ENCODE measurements around the gene ZFC3H1. TPM values are rescaled to one million over a fixed set of nuclear protein-coding genes. Genes with fewer than 3 reads are reported as not detected.
"Not testable (repeated sequence)": the region's sequence is repeated elsewhere in the genome, so short reads cannot be mapped to it uniquely, and the experiment has no call there.

Gene ZFC3H1
- total RNA-seq, 2 experiments from 2014 or later, result 37.0 to 42.1 TPM

DNA sequence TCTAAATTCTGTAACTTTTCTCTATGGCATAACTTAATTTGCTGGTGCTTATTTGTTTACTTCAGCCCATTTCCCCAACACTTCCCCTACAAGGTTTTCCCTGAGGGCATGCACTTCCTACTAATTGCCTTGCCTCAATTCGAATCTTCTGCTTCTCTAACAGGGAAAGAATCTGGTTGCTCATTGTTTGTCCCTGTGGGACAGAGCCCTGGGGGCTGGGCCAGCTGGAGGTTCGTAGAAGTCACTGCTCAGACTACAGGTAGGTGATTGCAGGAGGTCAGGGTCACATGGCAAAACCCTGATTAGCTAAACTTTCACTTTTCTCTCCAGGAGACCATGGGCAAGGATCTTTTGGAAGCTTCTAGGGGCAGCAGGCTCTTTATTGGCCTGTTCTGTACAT is 72.0 kb downstream of the ZFC3H1 start:
- POLR2A ChIA-PET, result no interaction called here
- CTCF ChIA-PET, result no interaction called here

DNA sequence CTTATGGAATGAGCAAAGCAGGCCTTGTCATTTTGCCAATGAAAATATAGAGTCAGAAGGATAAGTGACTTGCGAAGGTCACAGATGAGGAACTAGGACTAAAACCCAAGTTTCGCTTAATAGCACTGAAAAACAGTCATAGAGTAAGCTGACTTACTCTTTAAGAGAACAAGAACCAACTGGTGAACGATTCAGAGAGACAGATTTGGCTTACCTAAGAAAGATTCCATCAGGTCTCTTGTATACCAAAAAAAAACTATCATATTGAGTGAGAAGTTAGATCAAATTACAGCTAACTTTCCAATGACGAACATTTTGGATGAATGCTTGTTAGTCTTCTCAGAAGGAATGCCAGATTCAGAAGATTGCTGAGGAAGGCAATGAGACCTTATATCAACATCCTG is 74.2 kb downstream of the ZFC3H1 start:
- POLR2A ChIA-PET, result no interaction called here
- CTCF ChIA-PET, result no interaction called here

- ChIA-PET POLR2A (no interaction called here), CTCF (no interaction called here)
Measured at GRCh38 chr12:71587012-71587411, 76.6 kb downstream of the ZFC3H1 start.

DNA sequence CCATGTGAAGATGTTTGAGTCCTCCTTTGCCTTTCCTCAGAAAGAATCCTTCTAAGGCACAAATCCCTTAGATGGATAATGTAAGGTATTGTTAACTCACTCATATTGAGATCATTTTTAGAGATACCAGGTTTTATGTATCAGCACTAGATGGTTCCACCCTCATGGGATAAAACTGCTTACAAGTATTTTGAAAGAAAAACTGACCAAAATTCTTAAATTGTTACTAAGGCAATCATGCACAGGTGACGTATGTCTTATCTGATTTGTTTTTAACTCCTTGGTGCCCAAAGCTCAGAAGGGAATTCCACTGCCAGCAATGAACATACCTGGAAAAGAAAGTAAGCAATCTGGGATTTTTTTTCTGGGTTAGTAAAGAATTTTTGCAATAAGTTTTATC is 78.4 kb downstream of the ZFC3H1 start:
- ChIA-PET POLR2A (no interaction called here), CTCF (no interaction called here)

DNA sequence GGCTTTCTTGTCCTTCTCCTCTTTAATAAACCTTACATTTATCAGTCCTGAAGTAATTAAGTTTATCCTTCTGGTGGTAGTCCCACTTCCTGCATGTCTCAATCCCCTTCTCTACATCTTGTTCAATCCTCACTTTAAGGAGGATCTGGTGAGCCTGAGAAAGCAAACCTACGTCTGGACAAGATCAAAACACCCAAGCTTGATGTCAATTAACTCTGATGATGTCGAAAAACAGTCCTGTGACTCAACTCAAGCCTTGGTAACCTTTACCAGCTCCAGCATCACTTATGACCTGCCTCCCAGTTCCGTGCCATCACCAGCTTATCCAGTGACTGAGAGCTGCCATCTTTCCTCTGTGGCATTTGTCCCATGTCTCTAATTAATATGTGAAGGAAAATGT is 79.3 kb downstream of the ZFC3H1 start:
- CTCF ChIA-PET, result interaction anchor here (0.6 kb wide), 1 partner anchor 20 kb away, joined by 3 read pairs; no protein-coding TSS in a partner anchor
- POLR2A ChIA-PET, result no interaction called here

DNA sequence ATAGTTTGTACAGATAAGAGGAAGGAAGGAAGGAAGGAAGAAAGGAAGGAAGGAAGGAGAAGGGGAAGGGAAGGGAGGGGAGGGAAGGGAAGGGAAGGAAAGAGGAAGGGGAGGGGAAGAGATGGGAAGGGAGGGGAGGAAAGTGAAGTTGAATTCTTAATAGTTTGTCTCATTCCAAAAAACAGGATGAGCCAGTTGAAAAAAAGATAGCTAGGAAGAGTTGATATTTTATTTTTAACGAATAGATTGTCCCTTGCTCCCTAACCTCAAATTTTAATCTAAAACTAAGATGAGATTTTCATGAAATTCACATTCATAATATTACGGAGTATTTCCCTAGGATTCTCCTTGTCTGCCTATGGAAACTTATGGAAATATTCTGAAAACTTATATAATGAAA is 80.7 kb downstream of the ZFC3H1 start:
- POLR2A ChIA-PET, result no interaction called here
- CTCF ChIA-PET, result no interaction called here

GRCh38 chr12:71581206-71581605 is 82.4 kb downstream of the ZFC3H1 start:
- ChIA-PET CTCF (no interaction called here), POLR2A (no interaction called here)

DNA sequence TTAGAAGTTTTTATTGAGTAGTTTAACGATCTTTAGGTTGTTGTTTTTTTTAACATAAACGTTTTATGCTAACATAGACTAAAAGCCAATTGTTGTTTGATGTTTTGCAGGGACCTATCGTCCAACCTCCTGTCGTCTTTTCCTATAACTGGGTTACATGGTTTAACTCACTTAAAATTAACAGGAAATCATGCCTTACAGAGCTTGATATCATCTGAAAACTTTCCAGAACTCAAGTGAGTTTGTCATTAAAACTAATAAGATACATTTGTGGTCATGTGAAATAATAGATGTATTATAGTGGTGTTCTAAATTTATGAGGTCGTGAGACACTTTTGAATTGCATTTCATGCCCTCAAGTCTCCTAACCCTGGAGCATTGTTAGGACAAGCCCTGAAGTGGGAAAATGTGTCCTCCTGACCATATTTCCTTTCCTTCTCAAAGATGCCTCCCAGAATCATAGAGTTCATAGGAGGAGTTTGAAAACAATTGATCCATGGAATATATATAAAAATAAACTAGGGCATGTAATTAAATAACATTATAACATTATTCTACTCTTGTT is 84.9 kb downstream of the ZFC3H1 start:
- ChIA-PET CTCF (no interaction called here), POLR2A (no interaction called here)

DNA sequence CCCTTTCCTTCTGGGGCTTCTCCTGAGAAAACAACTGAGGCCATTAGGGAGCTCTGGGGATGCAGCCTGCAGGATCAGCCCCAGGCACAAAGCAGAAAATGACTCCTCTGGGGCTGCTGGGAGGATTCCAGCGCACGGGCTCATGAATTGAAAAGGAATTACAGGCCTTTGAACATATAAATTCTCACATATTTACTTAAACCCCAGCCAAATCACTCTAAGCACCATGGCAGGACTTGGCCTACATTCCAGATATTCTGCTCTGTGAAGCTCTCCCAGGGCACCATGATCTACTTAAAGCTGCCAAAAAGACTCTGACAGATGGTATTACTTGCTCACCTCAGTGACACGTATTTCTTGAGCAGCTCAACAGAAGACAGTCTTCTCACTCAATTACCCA is 87.2 kb downstream of the ZFC3H1 start:
- ChIA-PET CTCF (no interaction called here), POLR2A (no interaction called here)

DNA sequence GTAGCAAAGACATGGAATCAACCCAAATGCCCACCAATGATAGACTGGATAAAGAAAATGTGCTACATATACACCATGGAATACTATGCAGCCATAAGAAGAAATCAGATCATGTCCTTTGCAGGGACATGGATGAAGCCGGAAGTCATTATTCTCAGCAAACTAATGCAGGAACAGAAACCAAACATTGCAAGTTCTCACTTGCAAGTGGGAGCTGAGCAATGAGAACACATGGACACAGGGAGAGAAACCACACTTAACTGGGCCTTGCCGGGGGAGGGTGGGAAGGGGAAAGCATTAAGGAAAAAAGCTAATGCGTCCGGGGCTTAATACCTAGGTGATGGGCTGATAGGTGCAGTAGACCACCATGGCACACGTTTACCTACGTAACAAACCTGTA is 93.8 kb downstream of the ZFC3H1 start:
- CTCF ChIA-PET, POLR2A ChIA-PET: not testable (repeated sequence)

DNA sequence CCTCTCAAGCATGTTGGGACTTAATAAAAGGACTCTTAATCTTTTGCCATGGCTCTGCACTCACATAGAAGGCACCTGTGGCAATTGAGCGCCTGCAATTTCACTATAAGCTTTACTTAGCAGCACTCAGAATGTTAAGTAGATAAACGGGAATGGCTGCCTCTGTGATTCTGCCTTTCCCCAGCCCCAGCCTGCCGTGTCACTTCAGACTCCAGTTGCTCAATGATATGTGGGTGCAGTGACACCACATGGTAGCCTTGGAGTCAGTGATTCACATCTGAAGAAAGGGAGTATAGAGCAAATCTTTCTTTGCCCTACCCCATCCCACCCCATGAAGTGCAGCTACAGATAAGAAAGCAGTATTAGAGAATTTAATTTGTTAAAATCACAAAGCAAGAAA is 96.1 kb downstream of the ZFC3H1 start:
- CTCF ChIA-PET, result no interaction called here

GRCh38 chr12:71566655-71567054 is 97.0 kb downstream of the ZFC3H1 start:
- POLR2A ChIA-PET, result no interaction called here

More for the DNA sequence above, 96.1 kb downstream of the ZFC3H1 start:
- POLR2A ChIA-PET, result no interaction called here

GRCh38 chr12:71565535-71565934 is 98.1 kb downstream of the ZFC3H1 start:
- POLR2A ChIA-PET, result no interaction called here
- CTCF ChIA-PET, result no interaction called here

More at GRCh38 chr12:71566655-71567054, 97.0 kb downstream of the ZFC3H1 start:
- CTCF ChIA-PET, result no interaction called here

DNA sequence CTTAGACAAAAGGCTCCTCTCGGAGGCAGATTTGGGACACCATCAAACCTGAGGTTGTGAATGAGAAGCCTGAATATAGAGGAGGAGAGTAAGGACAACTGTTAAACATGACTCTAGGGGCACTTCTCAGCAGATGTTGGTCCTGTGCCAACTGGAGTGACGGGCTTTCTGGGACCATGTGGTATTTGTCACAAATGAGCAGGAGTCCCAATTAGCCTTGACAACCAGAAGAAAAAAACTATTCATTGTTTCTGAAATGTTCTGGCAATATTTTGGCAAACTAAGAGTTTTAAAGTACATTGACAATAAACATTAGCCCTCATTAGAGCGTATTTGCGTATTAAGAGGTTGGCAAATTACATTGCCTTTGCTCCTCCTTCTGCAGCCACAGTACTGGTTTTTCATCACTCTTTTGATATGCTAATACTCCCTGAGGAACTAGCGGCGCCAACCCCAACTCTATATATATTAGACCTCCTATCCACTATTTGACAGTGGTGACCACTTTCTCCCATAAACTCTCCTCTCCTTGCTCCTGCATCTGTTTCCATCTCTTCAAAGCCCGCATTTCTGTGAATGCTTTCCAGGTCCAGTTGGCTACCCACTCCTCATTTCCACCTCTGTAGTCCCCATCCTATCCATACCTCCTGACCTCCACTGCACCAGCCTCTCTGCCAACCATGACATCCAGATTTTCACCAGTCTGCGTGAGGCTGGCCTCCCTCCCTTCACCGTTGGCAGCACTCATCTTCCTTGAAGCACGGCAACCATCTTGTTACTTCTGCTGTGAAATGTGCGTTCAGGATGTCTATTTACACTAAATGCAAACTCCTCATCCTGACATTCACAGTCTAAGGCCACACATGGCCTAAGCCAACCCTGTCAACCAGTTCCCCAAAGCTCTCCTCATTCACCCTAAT is 100.7 kb downstream of the ZFC3H1 start:
- CTCF ChIA-PET, result no interaction called here
- POLR2A ChIA-PET, result no interaction called here

Other genes with a start within 250 kb of the ZFC3H1 start
- not detected for gene LGR5, start 224.1 kb downstream of the ZFC3H1 start, total RNA-seq
- 1 to 10 TPM; 7.1 to 8.7 TPM for gene THAP2, start 453 bp upstream of the ZFC3H1 start, total RNA-seq
- 10 to 100 TPM; 15.3 to 17.4 TPM for gene TMEM19, start 22.2 kb upstream of the ZFC3H1 start, total RNA-seq
- gene RAB21, start 91.0 kb upstream of the ZFC3H1 start, total RNA-seq, result 10 to 100 TPM; 90.5 to 91.8 TPM
- 10 to 100 TPM; 37.1 to 39.6 TPM for gene TBC1D15, start 175.9 kb upstream of the ZFC3H1 start, total RNA-seq